ENCODE measurements around the gene CNTN1.

DNA sequence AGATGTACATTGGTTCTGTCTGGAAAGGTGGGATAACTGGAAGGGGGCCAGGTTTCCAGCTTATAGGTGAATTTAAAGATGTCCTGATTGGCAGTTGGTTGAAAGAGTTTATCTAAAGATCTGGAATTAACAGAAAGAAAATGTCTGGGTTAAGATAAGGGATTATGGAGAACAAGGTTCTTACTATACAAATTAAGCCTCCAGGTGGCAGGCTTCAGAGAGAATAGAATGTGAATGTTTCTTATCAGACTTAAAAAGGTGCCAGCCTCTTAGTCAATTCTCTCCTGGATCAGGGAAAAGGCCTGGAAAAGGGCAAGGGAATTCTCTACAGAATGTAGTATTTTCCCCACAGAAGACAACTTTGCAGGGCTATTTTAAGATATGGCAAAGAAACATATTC is 53.1 kb downstream of the CNTN1 start:
- TF ChIP-seq, protein P1, sequence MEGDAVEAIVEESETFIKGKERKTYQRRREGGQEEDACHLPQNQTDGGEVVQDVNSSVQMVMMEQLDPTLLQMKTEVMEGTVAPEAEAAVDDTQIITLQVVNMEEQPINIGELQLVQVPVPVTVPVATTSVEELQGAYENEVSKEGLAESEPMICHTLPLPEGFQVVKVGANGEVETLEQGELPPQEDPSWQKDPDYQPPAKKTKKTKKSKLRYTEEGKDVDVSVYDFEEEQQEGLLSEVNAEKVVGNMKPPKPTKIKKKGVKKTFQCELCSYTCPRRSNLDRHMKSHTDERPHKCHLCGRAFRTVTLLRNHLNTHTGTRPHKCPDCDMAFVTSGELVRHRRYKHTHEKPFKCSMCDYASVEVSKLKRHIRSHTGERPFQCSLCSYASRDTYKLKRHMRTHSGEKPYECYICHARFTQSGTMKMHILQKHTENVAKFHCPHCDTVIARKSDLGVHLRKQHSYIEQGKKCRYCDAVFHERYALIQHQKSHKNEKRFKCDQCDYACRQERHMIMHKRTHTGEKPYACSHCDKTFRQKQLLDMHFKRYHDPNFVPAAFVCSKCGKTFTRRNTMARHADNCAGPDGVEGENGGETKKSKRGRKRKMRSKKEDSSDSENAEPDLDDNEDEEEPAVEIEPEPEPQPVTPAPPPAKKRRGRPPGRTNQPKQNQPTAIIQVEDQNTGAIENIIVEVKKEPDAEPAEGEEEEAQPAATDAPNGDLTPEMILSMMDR (IDR thresholded peaks at IDR 0.05 in 4 of 5, conservative IDR thresholded peaks at IDR 0.05 in 1 of 5), result no peak
- TF ChIP-seq POLR2A (IDR thresholded peaks at IDR 0.05), result no peak

Measured in gastrocnemius medialis (tissue), 4 donors.